GM12878 (cell line): ENCODE data around the gene TMEM212. TPM values are rescaled to one million over a fixed set of nuclear protein-coding genes. Genes with fewer than 3 reads are reported as not detected.

Experiments used
- ATAC-seq: fragments of 200-7000 bp; cut with Tn5 transposase; 3 replicates; pipeline ENCODE4 v1.9.1; 2020; ENCODE audit warnings: mild to moderate bottlenecking, moderate library complexity
- BruUV-seq: library from RNA; stranded (reverse); fragments of 400-500 nt; replicated peaks from 2 replicates; lab custom pipeline; 2021; lab: Mats Ljungman, UMichigan
- CTCF ChIA-PET: fragments of 300-600 bp; sonication (Branson Sonifier 250); formaldehyde crosslinking; extraction: SDS; loops from one replicate; lab custom pipeline; 2021; ENCODE audit warnings: inconsistent platforms; lab: Yijun Ruan, JAX
- POLR2A ChIA-PET: fragments of 350-600 bp; formaldehyde crosslinking; extraction: SDS; loops from one replicate; lab custom pipeline; 2021; ENCODE audit warnings: inconsistent platforms; lab: Charles Lee
- RAD21 ChIA-PET: fragments of 300-600 bp; sonication (Branson Sonifier 250); formaldehyde crosslinking; loops from one replicate; lab custom pipeline; 2023; ENCODE audit warnings: antibody characterized with exemption; ENCODE audit not compliant: unreplicated experiment; lab: Charles Lee
- SMC1A ChIA-PET: fragments of 300-600 bp; sonication (Branson Sonifier 250); formaldehyde crosslinking; loops from one replicate; lab custom pipeline; 2023; ENCODE audit not compliant: unreplicated experiment, uncharacterized antibody; lab: Charles Lee
- DNase-seq: peaks from one replicate; pipeline ENCODE4 v3.0.0-alpha.2; 2011; ENCODE audit warnings: low read depth, low spot score
- FAIRE-seq: peaks from 3 replicates; lab custom pipeline; 2011; peaks lifted over from hg19 to GRCh38; lab: Jason Lieb, UNC
- H2AFZ ChIP-seq: 2 replicates; pipeline ENCODE4 v1.6.0; 2011; ENCODE audit warnings: low read depth, low read length, control low read depth; ENCODE audit not compliant: control insufficient read depth
- H3K27ac ChIP-seq: 2 replicates; pipeline ENCODE4 v1.5.1; 2011; ENCODE audit warnings: control low read depth; ENCODE audit not compliant: control insufficient read depth, insufficient read depth
- H3K27me3 ChIP-seq, 2 experiments: replicated peaks in 1 of 2; 2 replicates each; pipeline versions ENCODE4 v1.6.0 to v1.6.1; 2011; ENCODE audit warnings: low read length in 1 of 2; ENCODE audit not compliant: control insufficient read depth in 2 of 2, insufficient read depth in 2 of 2
- H3K36me3 ChIP-seq, 2 experiments: 2 replicates each; pipeline ENCODE4 v1.5.1; 2011; ENCODE audit warnings: low read length in 1 of 2; ENCODE audit not compliant: control insufficient read depth in 2 of 2, insufficient read depth in 2 of 2
- H3K4me1 ChIP-seq: 2 replicates; pipeline ENCODE4 v1.6.1; 2011; ENCODE audit warnings: mild to moderate bottlenecking, low read length, moderate library complexity, mixed read lengths; ENCODE audit not compliant: control insufficient read depth, insufficient read depth
- H3K4me2 ChIP-seq: 2 replicates; pipeline ENCODE4 v1.6.0; 2011; ENCODE audit warnings: control low read depth; ENCODE audit not compliant: control insufficient read depth, insufficient read depth
- H3K4me3 ChIP-seq: fragments of 200-600 bp; sonication (generic); 2 replicates; pipeline ENCODE4 v1.5.1; 2016
- H3K79me2 ChIP-seq: 2 replicates; pipeline ENCODE4 v1.6.0; 2011; ENCODE audit warnings: low read length; ENCODE audit not compliant: control insufficient read depth, insufficient read depth
- H3K9ac ChIP-seq: 2 replicates; pipeline ENCODE4 v1.8.0; 2011; ENCODE audit warnings: low read length, control low read depth, mixed read lengths; ENCODE audit not compliant: control insufficient read depth, insufficient read depth
- H3K9me3 ChIP-seq: replicated peaks from 3 replicates; pipeline ENCODE4 v1.5.1; 2011; ENCODE audit warnings: mild to moderate bottlenecking, low read length; ENCODE audit not compliant: control insufficient read depth, insufficient read depth
- H4K20me1 ChIP-seq: 2 replicates; pipeline ENCODE4 v1.6.0; 2011; ENCODE audit not compliant: control insufficient read depth, insufficient read depth
- ATF3 ChIP-seq: IDR thresholded peaks from 2 replicates; pipeline ENCODE4 v1.6.1; 2011; ENCODE audit warnings: low read depth, mild to moderate bottlenecking, low read length, moderate library complexity, borderline replicate concordance; ENCODE audit errors: extremely low read depth
- CTCF ChIP-seq, 3 experiments: IDR thresholded peaks in 2 of 3; conservative IDR thresholded peaks in 1 of 3; 2 replicates each; pipeline ENCODE4 v1.5.1; 2011; ENCODE audit warnings: low read depth in 3 of 3, low read length in 3 of 3, mild to moderate bottlenecking in 3 of 3, control low read depth in 2 of 3, moderate library complexity in 2 of 3, inconsistent platforms in 1 of 3, mixed read lengths in 1 of 3; ENCODE audit not compliant: control insufficient read depth in 2 of 3, insufficient read depth in 1 of 3; ENCODE audit errors: extremely low read depth in 1 of 3
- E4F1 ChIP-seq: fragments of 450-650 bp; IDR thresholded peaks from 2 replicates; pipeline ENCODE4 v1.6.1; 2018; ENCODE audit warnings: borderline replicate concordance, mild to moderate bottlenecking; ENCODE audit not compliant: partially characterized antibody
- EED ChIP-seq: sonication (generic); IDR thresholded peaks from 2 replicates; pipeline ENCODE4 v1.6.1; 2016; ENCODE audit warnings: antibody characterized with exemption, low read depth
- IRF5 ChIP-seq: fragments of 450-650 bp; IDR thresholded peaks from 2 replicates; pipeline ENCODE4 v1.6.1; 2017; ENCODE audit warnings: borderline replicate concordance
- KAT2A ChIP-seq: conservative IDR thresholded peaks from 2 replicates; pipeline ENCODE4 v1.6.1; 2011; ENCODE audit warnings: low read depth, low read length; ENCODE audit not compliant: control insufficient read depth
- PBX3 ChIP-seq: IDR thresholded peaks from 2 replicates; pipeline ENCODE4 v1.6.1; 2011; ENCODE audit warnings: mild to moderate bottlenecking, low read depth, low read length, moderate library complexity; ENCODE audit not compliant: insufficient replicate concordance
- SMC3 ChIP-seq: IDR thresholded peaks from 2 replicates; pipeline ENCODE4 v1.6.1; 2011; ENCODE audit warnings: low read length, improper control_type of control experiment, borderline replicate concordance
- SREBF1 ChIP-seq: IDR thresholded peaks from 2 replicates; pipeline ENCODE4 v1.6.1; 2012; ENCODE audit warnings: mild to moderate bottlenecking, low read length
- SREBF2 ChIP-seq: IDR thresholded peaks from 2 replicates; pipeline ENCODE4 v1.6.1; 2012; ENCODE audit warnings: mild to moderate bottlenecking, low read length
- STAT3 ChIP-seq: IDR thresholded peaks from 2 replicates; pipeline ENCODE4 v1.6.1; 2011; ENCODE audit warnings: low read depth, low read length, improper control_type of control experiment
- TCF7 ChIP-seq: IDR thresholded peaks from 2 replicates; pipeline ENCODE4 v1.6.1; 2014; ENCODE audit warnings: antibody characterized with exemption, borderline replicate concordance
- USF1 ChIP-seq: IDR thresholded peaks from 2 replicates; pipeline ENCODE4 v1.6.1; 2011; ENCODE audit warnings: borderline replicate concordance, low read depth, mild to moderate bottlenecking, moderate library complexity, mixed read lengths, low read length; ENCODE audit not compliant: insufficient read depth; ENCODE audit errors: extremely low read length
- WGBS: methylation state at CpG from one replicate; pipeline ENCODE4 v1.1.6; 2016; ENCODE audit warnings: low lambda C conversion rate; ENCODE audit not compliant: insufficient replicate concordance, insufficient coverage; ENCODE audit errors: missing lambda C conversion rate; 5-methylcytosine and 5-hydroxymethylcytosine counted together
- in situ Hi-C: fragments of 300-500 bp; cut with MboI; formaldehyde crosslinking; loops from 9 replicates; pipeline ENCODE4 v1.14.3; 2018; ENCODE audit warnings: mixed read lengths
- intact Hi-C: fragments of 100-400 bp; cut with micrococcal nuclease; formaldehyde crosslinking; loops from one replicate; pipeline ENCODE4 v1.14.2; 2022; ENCODE audit not compliant: unreplicated experiment
- polyA plus RNA-seq, 11 experiments: library from polyadenylated mRNA; depleted of rRNA in 4 of 11; unstranded in 6 of 11; stranded (reverse) in 5 of 11; fragments of >200 nt; fragmentation: Nextera tagmentation in 4 of 11; fragmentation: Illumina TruSeq in 1 of 11; extraction: Ambion mirVana in 4 of 11; extraction: Trizol in 1 of 11; gene quantifications; 1 replicate in 1 of 11; 2 replicates in 10 of 11; pipeline versions ENCODE4 v1.2.1 to v1.2.3, GENCODE V29; 2011 to 2016; ENCODE audit warnings: inconsistent platforms in 2 of 11, missing spikeins in 2 of 11, low read depth in 1 of 11
- total RNA-seq, 4 experiments: library from RNA; depleted of rRNA in 3 of 4; stranded (reverse); fragments of >200 nt in 3 of 4; fragmentation: Illumina TruSeq in 1 of 4; extraction: Trizol in 1 of 4; gene quantifications; 2 replicates each; pipeline versions ENCODE4 v1.2.1 to v1.2.3, GENCODE V29; 2013 to 2021

TMEM212 gene
- total and polyA plus RNA-seq, 10 of the 15 experiments (the other 5 are each of a cell fraction or from before 2014, with no cell fraction given): not detected

- TF ChIP-seq IRF5 (no peak), SREBF2 (no peak), TCF7 (no peak), USF1 (no peak), PBX3 (no peak)
Measured at GRCh38 chr3:171881251-171881650, 38.1 kb downstream of the TMEM212 start (continued).

- BruUV-seq: no TSS peak
- ATAC-seq (no peak), DNase-seq (no peak), FAIRE-seq (no peak)
- no peak overlapping the region for H3K9ac ChIP-seq
- H3K4me2 ChIP-seq: no peak overlapping the region
- no peak overlapping the region for H3K4me3 ChIP-seq
- ChIA-PET POLR2A (no interaction called here), SMC1A (interaction anchor here (0.9 to 1.6 kb wide), 4 partner anchors 8 to 458 kb away, joined by 3 to 5 read pairs (median 4); no protein-coding TSS in a partner anchor), RAD21 (interaction anchor here (1.2 to 1.6 kb wide), 2 partner anchors 49 to 152 kb away, joined by 3 read pairs; no protein-coding TSS in a partner anchor), CTCF (interaction anchor here (0.5 to 1.4 kb wide), 3 partner anchors 11 to 724 kb away, joined by 3 to 4 read pairs (median 3); no protein-coding TSS in a partner anchor)
- no peak overlapping the region for H3K27ac ChIP-seq
- H3K9me3 ChIP-seq: no peaks in the 10 kb centered on the region
- H3K27me3 ChIP-seq: peaks cover 0 to 3% of the 10 kb centered on the region in 2 experiments; a peak in 1 of 4 replicates
- H3K4me1 ChIP-seq: no peaks in the 10 kb centered on the region
- H3K36me3 ChIP-seq: no peaks in the 10 kb centered on the region
- 98% methylated on average over 3 of the region's 3 CpGs for WGBS
- in situ Hi-C loops (no loop called here), intact Hi-C loops (no loop called here)
- no peaks in the 10 kb centered on the region for H4K20me1 ChIP-seq
- H2AFZ ChIP-seq: no peak overlapping the region
- no peaks in the 10 kb centered on the region for H3K79me2 ChIP-seq
- no peak for TF ChIP-seq KAT2A
- no peak for TF ChIP-seq E4F1
- TF ChIP-seq SMC3: no peak
- TF ChIP-seq EED: no peak
- TF ChIP-seq ATF3: no peak
- no peak for TF ChIP-seq CTCF (IDR thresholded peaks at IDR 0.05 in 2 of 3, conservative IDR thresholded peaks at IDR 0.05 in 1 of 3; ENCODE audit: control insufficient read depth in 2 of 3, extremely low read depth in 1 of 3, insufficient read depth in 1 of 3, low read depth in 3 of 3, low read length in 3 of 3)
- no peak for TF ChIP-seq STAT3
- TF ChIP-seq SREBF1: no peak
Measured at GRCh38 chr3:171883257-171883892, 40.2 kb downstream of the TMEM212 start.
